22Rv1 (cell line): ENCODE data around the gene PHF12.

Source experiments
- ZFX ChIP-seq: fragments of 450-650 bp; IDR thresholded peaks from 2 replicates; pipeline ENCODE4 v1.6.1; 2017; ENCODE audit warnings: antibody characterized with exemption, borderline replicate concordance
- TF ChIP-seq, protein P1 (sequence below): fragments of 450-650 bp; IDR thresholded peaks from 2 replicates; pipeline ENCODE4 v1.5.1; 2017; ENCODE audit warnings: mild to moderate bottlenecking

DNA sequence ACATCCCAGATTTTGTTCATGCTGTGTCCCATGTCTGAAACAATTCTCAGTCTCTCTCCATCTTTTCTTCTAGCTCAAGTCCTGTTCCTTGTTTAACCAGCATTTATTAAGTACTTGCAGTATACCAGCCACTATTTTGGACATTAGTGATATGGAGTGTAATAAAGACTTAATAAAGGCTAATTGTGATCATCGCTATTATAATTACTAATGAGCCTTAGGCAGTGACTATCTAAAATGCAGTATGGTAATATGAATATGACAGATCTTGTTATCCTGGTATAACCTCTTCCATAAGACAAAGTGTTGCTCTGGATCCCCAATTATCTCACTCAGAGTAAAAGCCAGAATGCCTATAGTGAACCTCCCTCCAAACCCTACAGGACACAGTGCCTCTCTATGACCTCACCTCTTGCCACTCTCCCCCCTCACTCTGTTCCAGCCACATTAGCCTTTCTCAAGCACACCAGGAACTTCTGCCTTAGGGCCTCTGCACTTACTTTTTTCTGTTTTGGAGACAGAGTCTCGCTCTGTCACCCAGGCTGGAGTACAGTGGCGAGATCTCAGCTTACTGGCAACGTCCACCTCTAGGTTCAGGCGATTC is 52.0 kb downstream of the PHF12 start:
- TF ChIP-seq, protein P1, sequence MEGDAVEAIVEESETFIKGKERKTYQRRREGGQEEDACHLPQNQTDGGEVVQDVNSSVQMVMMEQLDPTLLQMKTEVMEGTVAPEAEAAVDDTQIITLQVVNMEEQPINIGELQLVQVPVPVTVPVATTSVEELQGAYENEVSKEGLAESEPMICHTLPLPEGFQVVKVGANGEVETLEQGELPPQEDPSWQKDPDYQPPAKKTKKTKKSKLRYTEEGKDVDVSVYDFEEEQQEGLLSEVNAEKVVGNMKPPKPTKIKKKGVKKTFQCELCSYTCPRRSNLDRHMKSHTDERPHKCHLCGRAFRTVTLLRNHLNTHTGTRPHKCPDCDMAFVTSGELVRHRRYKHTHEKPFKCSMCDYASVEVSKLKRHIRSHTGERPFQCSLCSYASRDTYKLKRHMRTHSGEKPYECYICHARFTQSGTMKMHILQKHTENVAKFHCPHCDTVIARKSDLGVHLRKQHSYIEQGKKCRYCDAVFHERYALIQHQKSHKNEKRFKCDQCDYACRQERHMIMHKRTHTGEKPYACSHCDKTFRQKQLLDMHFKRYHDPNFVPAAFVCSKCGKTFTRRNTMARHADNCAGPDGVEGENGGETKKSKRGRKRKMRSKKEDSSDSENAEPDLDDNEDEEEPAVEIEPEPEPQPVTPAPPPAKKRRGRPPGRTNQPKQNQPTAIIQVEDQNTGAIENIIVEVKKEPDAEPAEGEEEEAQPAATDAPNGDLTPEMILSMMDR, result no peak
- no peak for TF ChIP-seq ZFX
